Measurements from ENCODE around the gene ECE2. TPM values are rescaled to one million over a fixed set of nuclear protein-coding genes. Genes with fewer than 3 reads are reported as not detected.

The ECE2 gene
- total RNA-seq = not detected in 2 replicates

GRCh38 chr3:184275961-184276910 is at the start of gene ECE2:
Gene ECE2, plus strand, starts transcription at chr3:184276022. Its CDS starts 132 bp downstream, at chr3:184276154.

GRCh38 chr3:184229394-184230080 is 46.3 kb upstream of the ECE2 start, which contains the start of gene VWA5B2:
Gene VWA5B2, plus strand, starts transcription at chr3:184229585. Its CDS starts 944 bp downstream, at chr3:184230529.

DNA sequence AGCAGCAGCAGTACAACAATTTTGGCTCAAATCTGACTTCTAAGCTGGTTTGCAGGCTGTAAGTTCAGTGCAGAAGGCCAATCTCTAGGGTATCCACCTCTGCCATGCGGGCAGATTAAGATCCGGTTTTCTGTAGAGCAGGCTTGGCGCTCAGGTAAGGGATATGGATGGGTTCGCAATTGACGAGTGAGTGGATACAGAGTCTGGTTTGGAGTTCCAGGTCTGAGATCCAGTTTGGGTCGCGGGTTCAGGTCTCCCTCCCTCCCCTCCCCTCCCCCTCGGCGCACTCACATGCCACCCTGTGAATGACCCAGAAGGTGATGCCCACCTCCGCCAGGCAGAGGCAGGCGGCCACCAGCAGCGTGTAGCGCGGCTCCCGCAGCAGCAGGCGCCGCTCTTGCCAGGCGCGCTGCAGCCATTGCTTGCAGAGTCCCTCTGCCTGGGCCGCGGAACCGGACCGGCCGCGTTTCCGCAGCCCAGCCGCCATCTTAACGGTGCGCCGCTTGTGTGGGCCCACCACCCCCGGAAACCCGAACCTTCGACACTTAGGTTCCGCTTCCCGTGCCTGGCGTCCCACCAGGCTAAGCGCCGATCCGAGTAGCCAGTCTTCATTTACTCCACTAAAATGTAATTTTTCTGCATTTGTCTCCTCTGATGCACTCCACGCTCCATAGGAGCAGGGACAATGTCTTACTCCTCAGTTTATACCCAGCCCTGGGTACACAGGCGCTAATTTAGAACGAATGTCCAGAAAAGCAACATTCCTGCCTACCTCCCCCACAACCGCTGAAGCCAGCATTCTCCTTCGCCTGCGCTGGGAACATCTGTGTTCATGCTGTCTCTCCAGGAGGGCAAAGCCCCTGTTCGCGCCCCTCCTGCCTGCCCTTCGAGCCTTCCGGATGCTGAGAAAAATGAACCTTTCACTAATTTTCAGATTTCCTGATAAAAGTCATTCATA is 27.1 kb upstream of the ECE2 start, which contains the start of gene ALG3:
TSS of gene ALG3 (minus strand) at position 509 of the 958 bp plus-strand sequence. CDS start at position 487, 22 bp downstream.

DNA sequence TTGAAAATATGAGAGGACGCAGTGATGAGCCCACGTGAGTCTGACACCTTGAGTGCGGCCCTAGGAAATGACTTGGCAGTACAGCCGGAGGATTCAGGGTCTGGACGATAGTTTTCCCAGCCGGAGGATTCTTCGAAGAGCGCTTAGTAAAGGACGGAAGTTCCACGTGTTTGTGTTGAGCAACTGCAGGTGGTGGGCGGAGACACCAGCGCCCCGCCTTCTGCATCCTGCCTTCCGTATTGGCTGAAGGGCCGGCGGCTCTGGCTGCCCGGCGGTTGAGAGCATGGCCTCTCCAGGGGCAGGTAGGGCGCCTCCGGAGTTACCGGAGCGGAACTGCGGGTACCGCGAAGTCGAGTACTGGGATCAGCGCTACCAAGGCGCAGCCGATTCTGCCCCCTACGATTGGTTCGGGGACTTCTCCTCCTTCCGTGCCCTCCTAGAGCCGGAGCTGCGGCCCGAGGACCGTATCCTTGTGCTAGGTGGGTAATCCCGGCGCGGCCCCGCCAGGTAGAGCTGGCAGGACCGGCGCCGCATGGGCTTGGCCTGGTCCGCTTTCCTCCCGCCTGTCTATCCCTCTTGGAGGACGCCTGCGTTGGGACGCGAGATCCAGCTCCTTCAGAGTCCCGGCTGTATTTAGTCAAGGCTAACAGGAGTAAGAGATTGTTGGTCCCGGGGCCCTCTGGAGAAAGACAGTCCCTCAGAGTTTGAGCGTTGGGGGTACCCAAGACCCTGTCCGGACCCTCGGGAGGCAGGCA is 26.2 kb upstream of the ECE2 start, which contains the start of gene EEF1AKMT4:
TSS of gene EEF1AKMT4 (plus strand) at position 261 of the 755 bp plus-strand sequence. CDS start at position 284, 23 bp downstream.

DNA sequence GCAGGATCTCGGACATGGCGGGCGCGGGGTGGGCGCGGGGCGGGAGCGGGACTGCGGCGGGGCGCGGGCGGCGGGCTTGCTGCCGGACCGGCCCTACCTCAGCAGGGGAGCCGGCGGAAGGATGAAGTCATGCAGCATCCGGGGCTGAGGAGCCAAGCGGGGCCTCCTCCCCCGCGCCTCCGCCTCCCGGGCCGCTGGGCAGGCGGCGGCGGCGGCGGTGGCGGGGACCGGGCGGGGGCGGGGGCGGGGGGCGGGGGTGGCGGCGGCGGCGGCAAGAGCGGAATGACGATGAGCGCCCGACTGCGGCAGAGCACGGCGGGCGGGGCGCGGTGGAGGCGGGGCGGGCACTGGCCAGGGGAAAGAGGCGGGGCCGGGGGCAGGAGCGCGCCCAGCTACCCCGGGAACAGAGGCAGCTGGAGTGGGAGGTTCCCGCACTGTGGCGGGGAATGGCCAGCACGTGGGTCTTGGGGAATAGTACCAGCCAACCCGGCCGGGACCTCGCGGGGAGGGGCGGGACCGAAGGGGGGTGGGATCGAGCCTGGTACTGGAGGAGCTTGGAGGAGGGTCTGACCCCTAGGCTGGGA is 14.5 kb upstream of the ECE2 start, which contains the start of gene CAMK2N2:
TSS of gene CAMK2N2 (minus strand) at position 284 of the 584 bp plus-strand sequence. CDS start at position 16, 268 bp downstream.

DNA sequence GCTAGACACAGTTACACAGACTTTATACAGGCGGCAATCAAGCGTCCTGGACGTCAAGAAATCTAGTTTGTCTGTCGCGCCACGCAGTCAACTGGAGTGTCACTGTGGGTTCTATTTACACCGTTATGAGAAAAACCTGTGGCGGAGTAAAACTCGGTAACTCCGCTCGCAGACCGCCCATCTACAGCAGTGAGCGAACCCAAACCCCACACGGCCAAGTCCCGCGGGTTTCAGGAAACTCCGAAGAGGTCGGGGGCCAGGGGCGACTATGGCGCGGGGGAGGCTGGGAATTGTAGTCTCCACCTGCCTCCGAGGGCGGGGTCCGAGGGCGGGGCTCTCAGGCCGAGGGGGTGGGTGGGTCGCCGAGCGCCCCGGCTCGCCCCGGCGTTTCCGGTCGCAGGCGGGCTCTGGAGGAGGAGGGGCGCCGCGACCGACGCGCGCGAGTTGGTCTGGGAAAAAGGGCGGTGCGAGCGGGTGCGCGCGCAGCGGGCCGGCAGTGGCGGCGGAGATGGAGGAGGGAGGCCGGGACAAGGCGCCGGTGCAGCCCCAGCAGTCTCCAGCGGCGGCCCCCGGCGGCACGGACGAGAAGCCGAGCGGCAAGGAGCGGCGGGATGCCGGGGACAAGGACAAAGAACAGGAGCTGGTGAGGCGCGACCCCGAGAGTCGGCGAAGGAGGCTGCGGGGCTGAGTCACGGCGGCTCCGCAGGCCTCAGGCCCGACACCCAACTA is 23.1 kb downstream of the ECE2 start, which contains the start of gene PSMD2:
TSS of gene PSMD2 (plus strand) at position 483 of the 729 bp plus-strand sequence. CDS start at position 509, 26 bp downstream.

GRCh38 chr3:184314363-184314699 is 38.5 kb downstream of the ECE2 start, which contains the start of gene EIF4G1:
Gene EIF4G1, plus strand, starts transcription at chr3:184314606. Its CDS starts 1,191 bp downstream, at chr3:184315797.

DNA sequence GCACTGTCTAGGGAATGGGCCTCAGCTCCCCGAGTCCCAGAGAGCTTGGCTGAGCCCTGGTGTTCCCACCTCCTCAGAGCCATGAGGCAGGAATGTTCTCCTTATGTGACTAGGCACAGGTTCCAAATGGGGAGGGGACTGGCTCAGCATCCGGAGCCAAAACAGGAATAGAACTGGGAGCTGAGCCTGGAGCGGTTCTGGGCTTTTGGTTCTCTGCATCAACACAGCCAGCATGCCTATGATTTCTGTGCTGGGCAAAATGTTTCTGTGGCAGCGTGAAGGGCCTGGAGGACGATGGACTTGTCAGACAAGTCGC is 61.5 kb downstream of the ECE2 start, which contains the start of gene FAM131A:
TSS of gene FAM131A (plus strand) at position 202 of the 316 bp plus-strand sequence. CDS start at position 233, 31 bp downstream.

Other genes with a start within 250 kb of the ECE2 start
- not detected in 2 replicates for gene HTR3D, start 244.3 kb upstream of the ECE2 start, total RNA-seq
- gene HTR3C, start 223.0 kb upstream of the ECE2 start, total RNA-seq = not detected in 2 replicates
- not detected in 2 replicates for gene HTR3E, start 179.0 kb upstream of the ECE2 start, total RNA-seq
- gene EIF2B5, start 140.7 kb upstream of the ECE2 start, total RNA-seq = 19.9 and 20.4 TPM in 2 replicates
- gene DVL3, start 120.6 kb upstream of the ECE2 start, total RNA-seq = 25.9 and 41.8 TPM in 2 replicates
- gene AP2M1, start 101.2 kb upstream of the ECE2 start, total RNA-seq = 603 and 645 TPM in 2 replicates
- 38.5 and 39.5 TPM in 2 replicates for gene ABCF3, start 89.8 kb upstream of the ECE2 start, total RNA-seq
- gene VWA5B2, start 46.4 kb upstream of the ECE2 start, total RNA-seq = not detected in 2 replicates
- 45.8 and 59.9 TPM in 2 replicates for gene ALG3, start 27.1 kb upstream of the ECE2 start, total RNA-seq
- 5.3 and 5.5 TPM in 2 replicates for gene EEF1AKMT4, start 26.4 kb upstream of the ECE2 start, total RNA-seq
- gene CAMK2N2, start 14.5 kb upstream of the ECE2 start, total RNA-seq = not detected in 2 replicates
- 686 and 752 TPM in 2 replicates for gene PSMD2, start 23.2 kb downstream of the ECE2 start, total RNA-seq
- 414 and 466 TPM in 2 replicates for gene EIF4G1, start 38.6 kb downstream of the ECE2 start, total RNA-seq
- 21.9 and 34.2 TPM in 2 replicates for gene FAM131A, start 61.6 kb downstream of the ECE2 start, total RNA-seq
- 4.6 and 6.3 TPM in 2 replicates for gene CLCN2, start 85.6 kb downstream of the ECE2 start, total RNA-seq
- 65.7 and 76.4 TPM in 2 replicates for gene POLR2H, start 85.7 kb downstream of the ECE2 start, total RNA-seq
- not detected in 2 replicates for gene THPO, start 102.2 kb downstream of the ECE2 start, total RNA-seq
- gene CHRD, start 104.0 kb downstream of the ECE2 start, total RNA-seq = 1.1 and 10.7 TPM in 2 replicates

Measured in myometrial cell (primary cell).